SK-N-MC (cell line): ENCODE measurements around the gene NOXA1.

Experiments used
- EZH2 ChIP-seq: fragments of 200-600 bp; sonication (generic); IDR thresholded peaks from one replicate; pipeline ENCODE4 v1.6.1; 2017; ENCODE audit warnings: antibody characterized with exemption
- POLR2AphosphoS5 ChIP-seq: IDR thresholded peaks from 2 replicates; pipeline ENCODE4 v1.6.1; 2012; ENCODE audit warnings: mild to moderate bottlenecking, low read depth, low read length, borderline replicate concordance

- TF ChIP-seq POLR2AphosphoS5 (no peak), EZH2 (no peak)
Observed at GRCh38 chr9:137385061-137385655, 38.0 kb upstream of the NOXA1 start.
